ENCODE results near the gene ARHGAP10. TPM values are rescaled to one million over a fixed set of nuclear protein-coding genes. Genes with fewer than 3 reads are reported as not detected.
A peak's percentile ranks its signal among the peaks of the same experiment; 100 is the strongest.

Gene ARHGAP10
- total RNA-seq, 4 donors from 2014 or later: 7.0 to 52.8 (median 19.9) TPM

DNA sequence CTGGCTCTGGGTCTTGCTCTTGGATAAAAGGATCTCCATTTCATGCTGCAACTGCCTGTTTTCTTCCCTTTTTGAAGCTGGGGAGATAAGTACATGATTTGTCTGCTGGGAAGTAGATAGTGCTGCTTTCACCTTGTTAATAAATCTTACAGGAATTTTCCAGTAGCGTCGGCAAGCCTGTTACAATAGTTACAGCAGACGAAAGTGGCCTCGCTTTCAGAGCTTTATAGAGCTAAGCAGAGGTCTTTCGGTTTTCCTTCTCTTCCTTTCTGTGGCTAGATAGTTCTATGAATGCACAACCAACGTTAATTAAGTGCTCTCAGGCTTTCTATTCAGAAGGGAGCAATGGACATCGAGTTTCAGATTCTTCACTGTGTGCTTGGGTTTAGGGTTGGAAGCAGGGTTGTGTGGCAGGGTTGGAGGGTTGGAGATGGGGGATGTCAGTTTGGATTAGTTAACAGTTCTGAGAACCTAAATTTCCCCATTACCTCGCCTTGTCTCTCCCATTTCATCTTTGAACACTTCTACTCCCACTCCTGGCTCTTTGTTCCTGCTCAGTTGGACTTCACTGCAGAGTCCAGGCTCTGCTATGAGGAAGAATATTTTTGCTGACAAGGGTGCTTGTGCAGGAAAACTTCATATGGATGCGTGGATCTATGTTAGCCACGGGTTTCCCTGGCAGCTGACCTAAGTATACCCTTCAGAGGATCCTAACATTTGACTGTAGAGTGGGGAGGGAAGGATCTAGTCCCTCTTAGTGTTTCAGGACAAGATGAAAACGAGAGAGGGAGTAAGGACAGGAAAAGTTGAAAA lies 237.9 kb downstream of the ARHGAP10 start:
- Histone ChIP-seq H3K4me1 (no peaks in the 10 kb centered on the region), H3K27me3 (no peaks in the 10 kb centered on the region), H3K36me3 (no peaks in the 10 kb centered on the region), H3K4me3 (peak overlapping the region in 1 of 4 donors; percentile 1), H3K27ac (no peak overlapping the region), H3K9me3 (no peaks in the 10 kb centered on the region)
- no peak for DNase-seq
- no peak for TF ChIP-seq POLR2A (IDR thresholded peaks at IDR 0.05)
- TF ChIP-seq, protein P1, sequence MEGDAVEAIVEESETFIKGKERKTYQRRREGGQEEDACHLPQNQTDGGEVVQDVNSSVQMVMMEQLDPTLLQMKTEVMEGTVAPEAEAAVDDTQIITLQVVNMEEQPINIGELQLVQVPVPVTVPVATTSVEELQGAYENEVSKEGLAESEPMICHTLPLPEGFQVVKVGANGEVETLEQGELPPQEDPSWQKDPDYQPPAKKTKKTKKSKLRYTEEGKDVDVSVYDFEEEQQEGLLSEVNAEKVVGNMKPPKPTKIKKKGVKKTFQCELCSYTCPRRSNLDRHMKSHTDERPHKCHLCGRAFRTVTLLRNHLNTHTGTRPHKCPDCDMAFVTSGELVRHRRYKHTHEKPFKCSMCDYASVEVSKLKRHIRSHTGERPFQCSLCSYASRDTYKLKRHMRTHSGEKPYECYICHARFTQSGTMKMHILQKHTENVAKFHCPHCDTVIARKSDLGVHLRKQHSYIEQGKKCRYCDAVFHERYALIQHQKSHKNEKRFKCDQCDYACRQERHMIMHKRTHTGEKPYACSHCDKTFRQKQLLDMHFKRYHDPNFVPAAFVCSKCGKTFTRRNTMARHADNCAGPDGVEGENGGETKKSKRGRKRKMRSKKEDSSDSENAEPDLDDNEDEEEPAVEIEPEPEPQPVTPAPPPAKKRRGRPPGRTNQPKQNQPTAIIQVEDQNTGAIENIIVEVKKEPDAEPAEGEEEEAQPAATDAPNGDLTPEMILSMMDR (IDR thresholded peaks at IDR 0.05): no peak

DNA sequence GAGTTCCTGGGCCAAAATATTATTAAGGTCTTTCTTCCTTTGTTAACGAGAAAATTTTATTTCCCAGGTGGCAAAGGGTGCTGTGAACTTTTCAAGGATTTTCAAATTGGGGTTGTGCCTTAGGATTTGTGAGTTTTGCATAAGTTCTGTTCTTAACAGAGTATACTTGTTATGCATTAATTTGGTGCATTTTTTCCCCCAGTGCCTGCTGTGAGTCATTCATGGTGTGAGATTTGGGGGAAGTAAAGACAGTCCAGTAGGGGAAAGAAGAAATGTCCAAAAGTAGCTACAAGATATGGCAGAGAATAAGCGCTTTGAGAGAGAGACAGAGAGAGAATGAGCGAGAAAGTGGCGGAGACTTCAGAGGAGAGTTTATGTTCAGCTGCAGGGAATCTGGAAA lies 239.2 kb downstream of the ARHGAP10 start:
- DNase-seq: no peak
- Histone ChIP-seq H3K4me1 (no peaks in the 10 kb centered on the region), H3K27me3 (no peaks in the 10 kb centered on the region), H3K27ac (no peak overlapping the region), H3K9me3 (no peaks in the 10 kb centered on the region), H3K4me3 (no peak overlapping the region), H3K36me3 (no peaks in the 10 kb centered on the region)
- no peak for TF ChIP-seq POLR2A (IDR thresholded peaks at IDR 0.05)
- TF ChIP-seq, protein P1 (IDR thresholded peaks at IDR 0.05): no peak

DNA sequence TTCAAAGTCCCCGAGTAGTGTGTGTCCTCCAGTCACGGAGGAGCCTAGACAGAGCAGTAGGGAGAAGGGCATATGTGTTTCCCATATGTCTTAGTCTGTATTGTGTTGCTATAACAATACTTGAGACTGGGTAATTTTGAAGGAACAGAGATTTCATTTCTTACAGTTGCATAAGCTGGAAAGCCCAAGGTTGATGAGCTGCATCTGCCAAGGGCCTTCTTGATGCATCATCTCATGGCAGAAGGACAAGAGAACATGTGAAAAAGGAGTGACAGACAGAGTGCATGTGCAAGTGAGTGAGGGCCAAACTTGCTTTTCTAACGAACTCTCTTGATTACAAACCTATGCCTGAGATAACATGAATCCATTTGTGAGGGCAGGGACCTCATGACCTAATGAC lies 243.4 kb downstream of the ARHGAP10 start:
- TF ChIP-seq, protein P1 (IDR thresholded peaks at IDR 0.05): no peak
- no peak for TF ChIP-seq POLR2A (IDR thresholded peaks at IDR 0.05)
- no peak overlapping the region for H3K27ac ChIP-seq
- H3K4me1 ChIP-seq: no peaks in the 10 kb centered on the region

DNA sequence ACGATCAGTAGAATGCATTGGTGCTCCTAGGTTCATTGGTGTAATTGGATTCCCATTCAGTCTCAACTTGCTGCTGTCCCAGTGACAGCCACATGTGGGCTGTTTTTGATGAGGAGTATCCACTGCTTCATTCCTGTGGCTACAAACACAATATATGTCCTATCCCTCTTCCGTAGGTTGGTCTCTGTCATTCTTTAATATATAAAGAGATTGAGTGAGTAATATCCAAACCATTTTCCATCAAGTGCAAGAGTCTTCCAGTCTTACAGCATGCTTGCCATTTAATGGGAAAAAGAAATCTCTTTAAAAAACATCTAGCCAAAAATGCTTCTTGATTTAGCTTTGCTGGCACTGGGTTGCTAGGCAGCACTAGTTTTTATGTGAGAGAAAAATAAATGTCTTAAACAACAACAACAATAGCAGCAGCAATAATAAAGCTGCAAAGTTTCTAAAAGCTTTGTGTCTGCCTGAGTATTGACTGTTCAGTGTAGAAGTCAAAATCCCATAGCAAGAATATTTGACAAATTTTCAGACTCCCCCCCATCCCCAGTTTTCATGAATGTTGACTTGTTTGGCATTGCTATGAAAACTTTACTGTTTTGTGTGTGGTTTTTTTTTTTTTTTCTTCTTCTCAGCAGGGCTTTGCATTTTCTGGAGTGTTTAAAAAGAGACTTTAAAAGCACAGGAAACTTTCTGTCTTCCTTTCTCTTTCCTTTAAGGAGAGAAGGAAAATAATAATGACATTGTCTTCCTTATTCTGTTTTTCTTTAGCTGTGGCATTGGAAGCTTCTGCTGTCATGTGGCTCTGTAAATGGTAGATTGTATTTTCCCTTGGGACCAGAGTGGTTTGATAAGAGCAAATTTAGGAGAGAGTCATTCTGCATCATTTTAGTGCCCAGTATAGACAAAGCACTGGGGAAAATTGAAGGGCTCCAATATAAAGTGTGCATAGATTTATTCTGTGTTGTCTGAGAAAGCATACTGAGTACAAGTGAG lies 244.3 kb downstream of the ARHGAP10 start:
- Histone ChIP-seq H3K27me3 (no peaks in the 10 kb centered on the region), H3K4me1 (no peaks in the 10 kb centered on the region), H3K36me3 (no peaks in the 10 kb centered on the region), H3K27ac (no peak overlapping the region), H3K4me3 (no peak overlapping the region), H3K9me3 (no peaks in the 10 kb centered on the region)
- TF ChIP-seq, protein P1 (IDR thresholded peaks at IDR 0.05): no peak
- TF ChIP-seq POLR2A (IDR thresholded peaks at IDR 0.05): no peak
- DNase-seq: no peak

More for the DNA sequence above, 243.4 kb downstream of the ARHGAP10 start:
- DNase-seq: no peak
- no peaks in the 10 kb centered on the region for H3K36me3 ChIP-seq
- H3K9me3 ChIP-seq: no peaks in the 10 kb centered on the region
- no peaks in the 10 kb centered on the region for H3K27me3 ChIP-seq
- no peak overlapping the region for H3K4me3 ChIP-seq

DNA sequence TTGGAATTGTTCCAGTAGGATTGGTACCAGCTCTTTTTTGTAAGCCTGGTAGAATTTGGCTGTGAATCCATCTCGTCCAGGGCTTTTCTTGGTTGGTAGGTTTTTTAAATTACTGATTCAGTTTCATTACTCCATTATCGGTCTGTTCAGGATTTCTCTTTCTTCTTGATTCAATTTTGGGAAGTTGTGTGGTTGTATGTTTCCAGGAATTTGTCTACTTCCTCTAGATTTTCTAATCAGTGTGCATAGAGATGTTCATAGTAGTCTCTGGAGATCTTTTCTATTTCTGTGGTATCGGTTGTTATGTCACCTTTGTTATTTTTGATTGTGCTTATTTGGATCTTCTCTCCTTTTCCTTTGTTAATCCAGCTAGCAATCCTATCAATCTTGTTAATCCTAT lies 248.7 kb downstream of the ARHGAP10 start:
- no peaks in the 10 kb centered on the region for H3K9me3 ChIP-seq
- H3K27ac ChIP-seq: no peak overlapping the region
- DNase-seq: no peak
- no peaks in the 10 kb centered on the region for H3K4me1 ChIP-seq
- TF ChIP-seq POLR2A (IDR thresholded peaks at IDR 0.05): no peak
- TF ChIP-seq, protein P1 (IDR thresholded peaks at IDR 0.05): no peak
- H3K27me3 ChIP-seq: no peaks in the 10 kb centered on the region
- no peak overlapping the region for H3K4me3 ChIP-seq
- no peaks in the 10 kb centered on the region for H3K36me3 ChIP-seq

All from Peyer's patch (tissue), 4 donors.